Activated naive CD4-positive, alpha-beta T cell treated with anti-CD3 and anti-CD28 coated beads, Interleukin-2, amount 10 ng/mL, durations not matched to agents 7 days and 5 days (primary cell): ENCODE measurements around the gene SRPRB.

ENCODE experiments used
- CTCF ChIA-PET: fragments of 350-600 bp; sonication (Branson Sonifier 250); formaldehyde crosslinking; loops from one replicate; lab custom pipeline; 2021; ENCODE audit warnings: antibody characterized with exemption; lab: Charles Lee
- DNase-seq: peaks from one replicate; pipeline ENCODE4 v3.0.0-alpha.2; 2020
- H3K27ac Mint-ChIP-seq: one replicate; pipeline ENCODE4 v1.8.0; 2021; ENCODE audit warnings: mild to moderate bottlenecking, moderate library complexity, mixed read lengths
- H3K27me3 Mint-ChIP-seq: one replicate; pipeline ENCODE4 v1.8.0; 2021; ENCODE audit warnings: mild to moderate bottlenecking, mixed read lengths
- H3K36me3 Mint-ChIP-seq: one replicate; pipeline ENCODE4 v1.8.0; 2021; ENCODE audit warnings: mixed read lengths
- H3K4me1 Mint-ChIP-seq: one replicate; pipeline ENCODE4 v1.8.0; 2021; ENCODE audit warnings: mixed read lengths
- H3K4me3 Mint-ChIP-seq: one replicate; pipeline ENCODE4 v1.8.0; 2021; ENCODE audit warnings: mild to moderate bottlenecking, moderate library complexity, mixed read lengths
- H3K9me3 Mint-ChIP-seq: one replicate; pipeline ENCODE4 v1.8.0; 2021; ENCODE audit warnings: mixed read lengths

SRPRB gene

GRCh38 chr3:133838296-133838789 is 32.7 kb downstream of the SRPRB start:
- H3K4me3 Mint-ChIP-seq = no peak overlapping the region
- CTCF ChIA-PET = no interaction called here
- H3K9me3 Mint-ChIP-seq = no peaks in the 10 kb centered on the region
- H3K36me3 Mint-ChIP-seq = no peaks in the 10 kb centered on the region
- H3K4me1 Mint-ChIP-seq = no peaks in the 10 kb centered on the region
- H3K27me3 Mint-ChIP-seq = no peaks in the 10 kb centered on the region
- no peak overlapping the region for H3K27ac Mint-ChIP-seq
- no peak for DNase-seq

GRCh38 chr3:133838916-133839800 is 33.5 kb downstream of the SRPRB start:
- no peaks in the 10 kb centered on the region for H3K36me3 Mint-ChIP-seq
- H3K4me1 Mint-ChIP-seq = no peaks in the 10 kb centered on the region
- H3K9me3 Mint-ChIP-seq = no peaks in the 10 kb centered on the region
- H3K27ac Mint-ChIP-seq = no peak overlapping the region
- CTCF ChIA-PET = no interaction called here
- peaks cover 2% of the 10 kb centered on the region for H3K27me3 Mint-ChIP-seq
- no peak for DNase-seq
- H3K4me3 Mint-ChIP-seq = no peak overlapping the region

GRCh38 chr3:133840055-133840737 is 34.6 kb downstream of the SRPRB start:
- no peak overlapping the region for H3K27ac Mint-ChIP-seq
- peaks cover 8% of the 10 kb centered on the region for H3K27me3 Mint-ChIP-seq
- CTCF ChIA-PET = no interaction called here
- H3K4me3 Mint-ChIP-seq = no peak overlapping the region
- no peak for DNase-seq
- H3K4me1 Mint-ChIP-seq = no peaks in the 10 kb centered on the region
- no peaks in the 10 kb centered on the region for H3K9me3 Mint-ChIP-seq
- H3K36me3 Mint-ChIP-seq = no peaks in the 10 kb centered on the region

- Mint-ChIP-seq H3K27me3 (peaks cover 8% of the 10 kb centered on the region), H3K27ac (no peak overlapping the region), H3K9me3 (no peaks in the 10 kb centered on the region), H3K36me3 (no peaks in the 10 kb centered on the region), H3K4me1 (no peaks in the 10 kb centered on the region), H3K4me3 (no peak overlapping the region)
- CTCF ChIA-PET = no interaction called here
- no peak for DNase-seq
Observed at GRCh38 chr3:133840767-133841166, 35.2 kb downstream of the SRPRB start.

- Mint-ChIP-seq H3K27me3 (peaks cover 8% of the 10 kb centered on the region), H3K9me3 (no peaks in the 10 kb centered on the region), H3K36me3 (no peaks in the 10 kb centered on the region), H3K27ac (no peak overlapping the region), H3K4me3 (no peak overlapping the region), H3K4me1 (no peaks in the 10 kb centered on the region)
- CTCF ChIA-PET = no interaction called here
- no peak for DNase-seq
Observed at GRCh38 chr3:133841196-133841595, 35.6 kb downstream of the SRPRB start.

GRCh38 chr3:133842158-133842557 is 36.5 kb downstream of the SRPRB start:
- no peaks in the 10 kb centered on the region for H3K36me3 Mint-ChIP-seq
- peaks cover 9% of the 10 kb centered on the region for H3K27me3 Mint-ChIP-seq
- H3K4me3 Mint-ChIP-seq = no peak overlapping the region
- no peaks in the 10 kb centered on the region for H3K4me1 Mint-ChIP-seq
- CTCF ChIA-PET = no interaction called here
- DNase-seq = no peak
- no peaks in the 10 kb centered on the region for H3K9me3 Mint-ChIP-seq
- no peak overlapping the region for H3K27ac Mint-ChIP-seq

- no peaks in the 10 kb centered on the region for H3K4me1 Mint-ChIP-seq
- CTCF ChIA-PET = interaction anchor here (0.9 kb wide), 1 partner anchor 369 kb away, joined by 3 read pairs; no protein-coding TSS in a partner anchor
- H3K4me3 Mint-ChIP-seq = no peak overlapping the region
- no peak overlapping the region for H3K27ac Mint-ChIP-seq
- H3K27me3 Mint-ChIP-seq = peaks cover 18% of the 10 kb centered on the region
- H3K36me3 Mint-ChIP-seq = no peaks in the 10 kb centered on the region
- H3K9me3 Mint-ChIP-seq = no peaks in the 10 kb centered on the region
- DNase-seq = no peak
Observed at GRCh38 chr3:133843634-133844033, 38.0 kb downstream of the SRPRB start.

- Mint-ChIP-seq H3K27me3 (peaks cover 24% of the 10 kb centered on the region), H3K9me3 (no peaks in the 10 kb centered on the region)
- CTCF ChIA-PET = no interaction called here
Observed at GRCh38 chr3:133845127-133845526, 39.5 kb downstream of the SRPRB start.

GRCh38 chr3:133849346-133849745 is 43.7 kb downstream of the SRPRB start:
- CTCF ChIA-PET = no interaction called here
- no peak for DNase-seq
- Mint-ChIP-seq H3K27me3 (peaks cover 21% of the 10 kb centered on the region), H3K27ac (no peak overlapping the region), H3K9me3 (no peaks in the 10 kb centered on the region), H3K4me1 (no peaks in the 10 kb centered on the region), H3K4me3 (no peak overlapping the region), H3K36me3 (no peaks in the 10 kb centered on the region)

More at GRCh38 chr3:133845127-133845526, 39.5 kb downstream of the SRPRB start:
- Mint-ChIP-seq H3K36me3 (no peaks in the 10 kb centered on the region), H3K4me3 (no peak overlapping the region), H3K4me1 (no peaks in the 10 kb centered on the region), H3K27ac (no peak overlapping the region)
- no peak for DNase-seq

GRCh38 chr3:133850034-133850433 is 44.4 kb downstream of the SRPRB start:
- Mint-ChIP-seq H3K9me3 (no peaks in the 10 kb centered on the region), H3K27ac (no peak overlapping the region), H3K27me3 (peaks cover 16% of the 10 kb centered on the region), H3K36me3 (no peaks in the 10 kb centered on the region), H3K4me1 (no peaks in the 10 kb centered on the region), H3K4me3 (no peak overlapping the region)
- DNase-seq = no peak
- CTCF ChIA-PET = no interaction called here

GRCh38 chr3:133851266-133851906 is 45.8 kb downstream of the SRPRB start:
- Mint-ChIP-seq H3K4me1 (no peaks in the 10 kb centered on the region), H3K27me3 (peaks cover 16% of the 10 kb centered on the region), H3K4me3 (no peak overlapping the region), H3K36me3 (no peaks in the 10 kb centered on the region), H3K9me3 (no peaks in the 10 kb centered on the region), H3K27ac (no peak overlapping the region)
- CTCF ChIA-PET = no interaction called here
- no peak for DNase-seq

GRCh38 chr3:133851931-133852330 is 46.3 kb downstream of the SRPRB start:
- no peak for DNase-seq
- H3K4me3 Mint-ChIP-seq = no peak overlapping the region
- H3K27me3 Mint-ChIP-seq = peaks cover 16% of the 10 kb centered on the region
- CTCF ChIA-PET = no interaction called here
- no peak overlapping the region for H3K27ac Mint-ChIP-seq
- H3K9me3 Mint-ChIP-seq = no peaks in the 10 kb centered on the region
- no peaks in the 10 kb centered on the region for H3K4me1 Mint-ChIP-seq
- H3K36me3 Mint-ChIP-seq = no peaks in the 10 kb centered on the region

- no peak for DNase-seq
- Mint-ChIP-seq H3K36me3 (no peaks in the 10 kb centered on the region), H3K9me3 (no peaks in the 10 kb centered on the region), H3K4me1 (peaks cover 6% of the 10 kb centered on the region), H3K4me3 (no peak overlapping the region), H3K27ac (no peak overlapping the region), H3K27me3 (peaks cover 7% of the 10 kb centered on the region)
- CTCF ChIA-PET = no interaction called here
Observed at GRCh38 chr3:133853063-133853924, 47.7 kb downstream of the SRPRB start.

- CTCF ChIA-PET = no interaction called here
- Mint-ChIP-seq H3K27ac (no peak overlapping the region), H3K4me1 (peaks cover 6% of the 10 kb centered on the region), H3K4me3 (no peak overlapping the region), H3K36me3 (no peaks in the 10 kb centered on the region), H3K9me3 (no peaks in the 10 kb centered on the region), H3K27me3 (peaks cover 6% of the 10 kb centered on the region)
- DNase-seq = no peak
Observed at GRCh38 chr3:133853925-133854227, 48.3 kb downstream of the SRPRB start.
